SKM-1 (cell line): ENCODE results near the gene ASL.
"Not testable (repeated sequence)": the region's sequence is repeated elsewhere in the genome, so short reads cannot be mapped to it uniquely, and the experiment has no call there.

Experiments
- DNase-seq: peaks from one replicate; lab custom pipeline; 2025; ENCODE audit not compliant: unreplicated experiment; lab: John Stamatoyannopoulos, UW

ASL gene

DNA sequence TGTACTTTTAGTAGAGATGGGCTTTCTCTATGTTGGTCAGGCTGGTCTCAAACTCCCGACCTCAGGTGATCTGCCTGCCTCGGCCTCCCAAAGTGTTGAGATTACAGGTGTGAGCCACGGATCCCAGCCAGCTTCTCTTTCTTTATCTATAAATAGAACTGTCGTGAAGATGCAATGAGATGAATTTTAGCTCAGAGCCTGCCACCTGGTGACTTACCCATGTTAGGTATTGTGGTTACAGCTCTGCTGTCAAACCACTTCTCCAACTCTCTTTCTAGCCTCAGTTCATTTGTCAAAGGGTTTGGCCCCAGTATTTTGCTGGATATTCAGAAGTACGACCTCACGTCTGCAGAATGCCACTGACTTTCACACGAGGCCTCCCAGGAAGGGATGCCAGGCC is 3.4 kb upstream of the ASL start:
- DNase-seq = not testable (repeated sequence)

DNA sequence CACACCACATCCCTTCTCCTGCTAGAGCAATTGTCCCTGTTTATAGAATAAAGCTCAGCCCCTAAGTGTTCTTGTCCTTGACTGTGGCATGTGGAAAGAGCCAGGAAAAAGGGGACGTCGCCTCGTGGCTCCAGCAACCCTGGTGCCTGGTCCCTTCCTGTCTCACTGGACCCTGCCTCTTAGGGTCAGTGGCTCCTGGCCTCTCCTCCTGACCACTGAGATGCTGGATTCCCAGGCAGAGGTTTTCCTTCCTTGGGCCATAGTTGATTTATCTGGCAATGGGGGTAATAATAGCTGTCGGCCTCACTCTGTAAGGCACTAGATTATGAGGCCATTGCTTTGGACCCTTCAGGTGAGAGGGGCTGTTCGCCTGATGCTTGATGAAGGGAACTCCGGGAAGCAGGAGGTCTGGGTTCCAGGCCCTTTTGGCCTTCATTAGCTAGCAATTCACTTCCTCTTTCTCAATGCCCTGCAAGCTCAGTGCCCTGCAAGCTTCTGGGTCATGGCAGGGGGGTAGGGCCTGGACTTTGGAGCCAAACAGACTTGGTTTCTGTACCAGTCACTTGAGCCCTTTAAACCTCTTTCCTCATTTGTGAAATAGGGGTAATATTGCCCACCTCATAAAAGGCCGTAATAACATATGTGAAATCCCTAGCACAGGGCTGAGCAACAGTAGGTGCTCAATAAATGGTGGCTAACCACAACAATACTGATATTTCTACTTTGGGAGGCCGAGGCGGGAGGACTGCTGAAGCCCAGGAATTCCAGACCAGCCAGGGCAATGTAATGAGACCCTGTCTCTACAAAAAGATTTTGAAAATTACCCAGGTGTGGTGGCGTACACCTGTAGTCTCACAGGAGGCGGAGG is 1.1 kb downstream of the ASL start:
- DNase-seq = no peak

DNA sequence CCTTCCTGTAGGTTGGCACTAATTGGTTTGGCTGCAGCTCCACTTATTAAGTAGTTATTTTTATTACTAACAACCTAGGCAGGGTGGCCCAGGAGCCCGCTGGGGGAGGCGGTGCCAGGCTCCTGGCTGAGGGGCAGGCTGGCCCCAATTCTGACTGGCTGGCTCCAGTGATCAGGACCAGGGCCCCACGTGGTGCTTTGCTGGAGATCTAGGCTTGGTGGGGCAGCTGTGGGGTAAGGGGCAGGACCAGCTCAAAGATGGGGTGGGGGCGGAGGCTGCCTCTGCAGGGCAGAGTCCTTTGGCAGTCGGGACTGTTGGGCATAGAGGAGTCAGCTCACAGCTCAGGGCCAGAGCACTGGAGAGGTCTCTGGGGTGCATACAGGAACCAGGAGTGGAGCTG is 2.4 kb downstream of the ASL start:
- no peak for DNase-seq

DNA sequence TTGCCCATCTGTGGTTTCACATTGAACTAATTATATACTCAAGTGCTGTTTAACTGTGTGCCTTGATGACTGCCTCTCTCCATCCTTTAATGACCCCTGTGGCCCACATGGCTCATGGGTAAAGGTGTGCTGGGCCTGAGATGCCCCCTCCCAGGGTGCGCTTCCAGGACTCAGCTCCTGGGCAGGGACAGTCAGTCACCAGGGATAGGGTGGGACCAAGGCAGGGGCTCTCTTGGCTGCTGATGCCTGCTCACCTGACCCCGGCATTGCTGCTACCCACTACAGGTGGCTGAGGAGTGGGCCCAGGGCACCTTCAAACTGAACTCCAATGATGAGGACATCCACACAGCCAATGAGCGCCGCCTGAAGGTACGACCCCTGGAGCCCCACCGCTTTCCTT is 6.5 kb downstream of the ASL start:
- no peak for DNase-seq

DNA sequence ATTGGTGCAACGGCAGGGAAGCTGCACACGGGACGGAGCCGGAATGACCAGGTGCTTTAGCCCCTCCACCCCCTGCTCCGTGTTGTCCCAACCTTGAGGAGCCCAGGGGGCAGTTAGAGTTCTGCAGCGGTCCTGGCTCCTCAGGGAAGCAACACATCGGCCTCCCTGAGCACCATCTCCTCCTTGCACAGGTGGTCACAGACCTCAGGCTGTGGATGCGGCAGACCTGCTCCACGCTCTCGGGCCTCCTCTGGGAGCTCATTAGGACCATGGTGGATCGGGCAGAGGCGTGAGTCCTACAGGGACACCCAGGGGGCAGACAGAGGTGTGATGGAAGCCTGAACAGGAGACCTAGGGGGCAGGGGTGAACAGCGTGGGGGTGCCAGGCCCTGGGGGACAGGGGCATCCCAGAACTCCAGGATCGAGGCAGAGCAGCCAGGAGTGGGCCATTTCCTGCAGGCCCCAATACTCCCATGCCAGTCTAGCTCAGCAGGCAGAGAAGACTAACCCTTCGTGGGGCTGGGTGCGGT is 7.3 kb downstream of the ASL start:
- no peak for DNase-seq

DNA sequence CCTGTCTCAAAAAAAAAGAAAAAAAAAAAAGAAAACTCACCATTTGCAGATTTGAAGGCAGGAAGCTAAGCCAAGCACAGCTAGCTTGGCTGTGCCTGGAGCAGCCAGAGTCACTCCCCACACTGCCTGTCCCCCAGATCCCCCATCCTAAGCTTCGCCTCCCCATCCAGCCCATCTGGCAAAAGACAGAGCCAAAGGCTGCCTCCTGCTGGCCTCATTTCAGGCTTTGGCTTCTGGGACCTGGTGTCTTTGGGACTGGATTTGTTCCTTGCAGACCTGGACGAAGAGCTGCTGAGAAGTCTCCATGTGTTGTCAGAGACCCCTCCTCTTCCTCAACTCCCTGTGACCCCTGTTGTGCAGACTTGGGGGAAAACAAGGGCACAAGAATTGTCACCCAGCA is 8.1 kb downstream of the ASL start:
- no peak for DNase-seq

DNA sequence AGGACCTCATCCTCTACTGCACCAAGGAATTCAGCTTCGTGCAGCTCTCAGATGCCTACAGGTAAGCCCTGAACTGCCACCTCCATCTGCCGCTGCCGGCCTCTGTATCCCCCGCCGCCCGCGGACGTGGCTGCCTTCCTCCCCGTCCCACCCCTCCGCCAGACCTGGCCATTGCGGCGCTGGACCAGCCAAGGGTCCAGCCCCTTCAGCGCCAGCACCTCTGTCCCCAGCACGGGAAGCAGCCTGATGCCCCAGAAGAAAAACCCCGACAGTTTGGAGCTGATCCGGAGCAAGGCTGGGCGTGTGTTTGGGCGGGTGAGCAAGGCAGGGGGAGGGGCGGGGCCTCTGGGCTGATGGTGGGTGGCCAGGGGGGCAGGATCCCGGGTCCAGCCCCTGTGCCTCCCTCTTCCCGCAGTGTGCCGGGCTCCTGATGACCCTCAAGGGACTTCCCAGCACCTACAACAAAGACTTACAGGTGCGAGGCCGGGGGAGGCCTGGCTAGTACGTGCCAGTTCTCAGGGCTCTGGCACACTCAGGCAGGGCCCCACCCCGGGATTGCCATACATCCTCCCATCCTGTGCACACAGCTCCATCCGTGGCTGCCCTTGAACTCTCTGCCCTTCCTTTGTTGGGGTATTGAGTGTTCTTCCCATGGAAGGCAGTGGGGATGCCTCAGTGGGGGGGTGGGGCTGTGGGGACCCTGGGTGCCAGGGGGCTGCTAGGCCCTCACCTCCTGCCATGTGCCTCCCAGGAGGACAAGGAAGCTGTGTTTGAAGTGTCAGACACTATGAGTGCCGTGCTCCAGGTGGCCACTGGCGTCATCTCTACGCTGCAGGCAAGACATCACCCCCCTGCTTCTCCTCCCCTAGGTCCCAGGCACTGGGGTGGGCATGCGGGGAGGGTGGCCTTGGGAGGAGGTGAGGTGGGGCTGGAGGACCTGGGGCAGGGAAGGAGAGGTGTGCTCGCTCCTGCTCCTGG is 13.5 kb downstream of the ASL start:
- no peak for DNase-seq

DNA sequence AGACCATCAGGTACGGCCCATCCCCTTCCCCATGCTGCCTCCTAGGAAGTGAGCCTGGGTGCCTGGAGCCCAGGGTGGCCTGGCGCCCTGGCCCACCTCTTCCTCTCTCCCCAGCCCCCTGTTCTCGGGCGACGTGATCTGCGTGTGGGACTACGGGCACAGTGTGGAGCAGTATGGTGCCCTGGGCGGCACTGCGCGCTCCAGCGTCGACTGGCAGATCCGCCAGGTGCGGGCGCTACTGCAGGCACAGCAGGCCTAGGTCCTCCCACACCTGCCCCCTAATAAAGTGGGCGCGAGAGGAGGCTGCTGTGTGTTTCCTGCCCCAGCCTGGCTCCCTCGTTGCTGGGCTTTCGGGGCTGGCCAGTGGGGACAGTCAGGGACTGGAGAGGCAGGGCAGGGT is 17.0 kb downstream of the ASL start:
- DNase-seq = no peak

DNA sequence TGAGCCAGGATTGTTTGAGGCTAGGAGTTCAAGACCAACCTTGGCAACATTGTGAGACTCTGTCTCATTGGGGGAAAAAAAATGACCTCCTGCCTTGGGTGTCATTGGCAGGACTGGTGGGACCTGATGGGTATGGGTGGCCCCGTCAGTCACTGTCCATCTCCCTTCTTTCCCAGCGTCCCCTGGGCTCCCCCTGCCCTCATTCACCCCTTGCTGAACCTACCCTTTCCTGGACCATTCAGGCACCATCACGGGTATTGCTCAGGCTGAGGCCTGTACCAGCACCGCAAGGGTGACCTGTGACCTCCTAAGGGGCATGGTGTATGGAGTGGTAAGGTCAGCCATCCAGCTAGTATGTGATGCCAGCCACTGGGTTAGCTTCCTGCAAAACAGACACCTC is 19.4 kb downstream of the ASL start:
- DNase-seq = no peak

DNA sequence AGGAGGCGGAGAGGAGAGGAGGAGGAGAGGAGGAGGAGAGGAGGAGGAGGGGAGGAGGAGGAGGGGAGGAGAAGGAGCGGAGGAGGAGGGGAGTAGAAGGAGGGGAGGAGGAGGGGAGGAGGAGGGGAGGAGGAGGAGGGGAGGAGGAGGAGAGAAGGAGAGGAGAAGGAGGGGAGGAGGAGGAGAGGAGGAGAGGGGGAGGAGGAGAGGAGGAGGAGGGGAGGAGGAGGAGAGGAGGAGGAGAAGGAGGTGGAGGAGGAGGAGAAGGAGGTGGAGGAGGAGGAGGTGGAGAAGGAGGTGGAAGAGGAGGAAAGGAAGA is 23.6 kb downstream of the ASL start:
- no peak for DNase-seq

DNA sequence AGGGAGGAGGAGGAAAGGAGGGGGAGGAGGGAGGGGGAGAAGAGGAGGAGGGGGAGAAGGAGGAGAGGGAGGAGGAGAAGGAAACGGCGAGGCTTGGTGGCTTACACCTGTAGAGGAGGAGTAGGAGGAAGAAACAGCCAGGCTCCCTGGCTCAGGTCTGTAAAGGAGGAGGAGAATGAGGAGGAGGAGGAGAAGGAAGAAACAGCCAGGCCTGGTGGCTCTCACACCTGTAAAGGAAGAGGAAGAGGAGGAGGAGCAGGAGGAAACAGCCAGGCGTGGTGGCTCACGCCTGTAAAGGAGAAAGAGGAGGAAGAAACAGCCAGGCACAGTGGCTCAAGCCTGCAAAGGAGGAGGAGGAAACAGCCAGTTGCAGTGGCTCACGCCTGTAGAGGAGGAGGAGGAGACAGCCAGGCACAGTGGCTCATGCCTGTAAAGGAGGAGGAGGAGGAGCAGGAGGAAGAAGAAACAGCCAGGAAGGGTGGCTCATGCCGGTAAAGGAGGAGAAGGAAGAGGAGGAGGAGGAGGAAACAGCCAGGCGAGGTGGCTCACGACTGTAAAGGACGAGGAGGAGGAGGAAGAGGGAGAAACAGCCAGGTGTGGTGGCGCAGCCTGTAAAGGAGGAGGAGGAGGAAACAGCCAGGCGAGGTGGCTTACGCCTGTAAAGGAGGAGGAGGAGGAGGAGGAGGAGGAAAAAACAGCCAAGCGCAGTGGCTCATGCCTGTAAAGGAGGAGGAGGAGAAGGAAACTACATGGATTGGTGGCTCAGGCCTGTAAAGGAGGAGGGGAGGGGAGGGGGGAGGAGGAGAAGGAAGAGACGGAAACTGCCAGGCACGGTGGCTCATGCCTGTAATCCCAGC is 24.2 kb downstream of the ASL start:
- peak; percentile 57 for DNase-seq

DNA sequence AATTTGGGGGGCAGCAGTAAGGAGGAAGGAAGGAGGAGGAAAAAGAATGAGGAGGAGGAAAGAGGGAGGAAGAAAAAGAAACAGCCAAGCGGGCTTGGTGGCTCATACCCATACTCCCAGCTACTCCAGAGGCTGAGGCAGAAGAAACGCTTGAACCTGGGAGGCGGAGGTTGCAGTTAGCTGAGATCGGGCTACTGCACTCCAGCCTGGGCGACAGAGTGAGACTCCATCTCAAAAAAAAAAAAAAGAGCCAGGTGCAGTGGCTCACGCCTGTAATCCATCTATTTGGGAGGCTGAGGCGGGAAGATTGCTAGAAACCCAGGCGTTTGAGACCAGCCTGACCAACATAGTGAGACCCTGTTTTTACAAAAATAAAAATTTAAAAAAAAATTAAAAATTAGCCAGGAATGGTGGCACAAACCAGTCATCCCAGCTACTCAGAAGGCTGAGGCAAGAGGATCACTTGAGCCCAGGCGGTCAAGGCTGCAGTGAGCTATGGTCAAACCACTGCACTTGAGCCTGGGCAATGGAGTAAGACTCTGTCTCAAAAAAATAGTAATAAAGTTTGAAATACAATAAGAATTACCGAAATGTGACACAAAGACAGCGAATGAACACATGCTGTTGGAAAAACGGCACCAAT is 24.9 kb downstream of the ASL start:
- no peak for DNase-seq

DNA sequence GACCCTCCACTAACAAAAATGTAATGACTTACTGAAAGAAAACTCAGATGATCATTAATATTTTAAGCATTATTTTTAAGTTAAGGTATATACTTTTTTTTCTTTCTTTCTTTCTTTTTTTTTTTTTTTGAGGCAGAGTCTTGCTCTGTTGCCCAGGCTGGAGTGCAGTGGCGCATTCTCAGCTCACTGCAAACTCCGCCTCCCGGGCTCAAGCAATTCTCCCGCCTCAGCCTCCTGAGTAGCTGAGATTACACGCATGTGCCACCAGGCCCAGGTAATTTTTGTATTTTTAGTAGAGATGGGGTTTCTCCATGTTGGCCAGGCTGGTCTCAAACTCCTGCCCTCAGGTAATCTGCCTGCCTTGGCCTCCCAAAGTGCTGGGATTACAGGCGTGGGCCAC is 26.5 kb downstream of the ASL start:
- not testable (repeated sequence) for DNase-seq

DNA sequence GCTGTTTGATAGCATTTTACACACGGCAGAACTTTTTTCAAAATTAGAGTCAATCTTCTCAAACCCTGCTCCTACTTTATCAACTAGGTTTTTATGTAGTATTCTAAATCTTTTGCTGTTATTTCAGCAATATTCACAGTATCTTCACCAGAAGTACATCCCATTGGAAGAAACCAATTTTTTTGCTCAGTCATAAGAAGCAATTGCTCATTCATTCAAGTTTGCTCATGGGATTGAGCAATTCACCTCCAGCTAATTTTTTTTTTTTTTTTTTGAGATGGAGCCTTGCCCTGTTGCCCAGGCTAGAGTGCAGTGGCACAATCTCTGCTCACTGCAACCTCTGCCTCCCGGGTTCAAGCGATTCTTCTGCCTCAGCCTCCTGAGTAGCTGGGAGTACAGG is 28.4 kb downstream of the ASL start:
- not testable (repeated sequence) for DNase-seq

DNA sequence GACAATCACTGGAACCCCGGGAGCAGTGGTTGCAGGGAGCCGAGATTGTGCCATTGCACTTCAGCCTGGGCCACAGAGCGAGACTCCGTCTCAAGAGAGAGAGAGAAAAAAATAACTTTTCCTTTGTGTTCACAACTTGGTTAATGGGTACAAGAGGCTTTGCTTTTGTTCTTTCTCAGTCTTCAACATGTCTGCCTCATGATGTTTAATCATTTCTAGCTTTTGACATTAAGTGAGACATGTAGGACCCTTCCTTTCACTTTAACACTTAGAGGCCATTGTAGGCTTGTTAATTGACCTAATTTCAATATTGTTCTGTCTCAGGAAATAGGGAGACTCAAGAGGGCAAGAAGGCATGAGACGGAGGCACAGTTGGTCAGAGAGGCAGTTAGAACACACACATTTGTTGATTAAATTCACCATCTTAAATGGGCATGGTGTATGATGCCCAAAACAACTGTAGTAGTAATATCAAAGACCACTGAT is 29.7 kb downstream of the ASL start:
- no peak for DNase-seq

DNA sequence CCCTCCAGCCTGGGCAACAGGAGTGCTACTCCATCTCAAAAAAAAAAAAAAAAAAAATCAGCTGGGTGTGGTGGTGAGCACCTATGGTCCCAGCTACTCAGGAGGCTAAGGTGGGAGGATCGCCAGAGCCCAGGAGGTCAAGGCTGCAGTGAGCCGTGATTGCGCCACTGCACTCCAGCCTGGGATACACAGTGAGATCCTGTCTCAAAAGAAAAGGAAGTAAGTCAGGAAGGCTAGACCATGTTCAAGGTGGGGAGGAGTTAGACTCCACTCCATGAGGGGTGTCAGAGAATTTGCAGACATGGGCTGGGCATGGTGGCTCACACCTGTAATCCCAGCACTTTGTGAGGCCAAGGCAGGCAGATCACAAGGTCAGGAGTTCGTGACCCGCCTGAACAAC is 32.8 kb downstream of the ASL start:
- DNase-seq = not testable (repeated sequence)

DNA sequence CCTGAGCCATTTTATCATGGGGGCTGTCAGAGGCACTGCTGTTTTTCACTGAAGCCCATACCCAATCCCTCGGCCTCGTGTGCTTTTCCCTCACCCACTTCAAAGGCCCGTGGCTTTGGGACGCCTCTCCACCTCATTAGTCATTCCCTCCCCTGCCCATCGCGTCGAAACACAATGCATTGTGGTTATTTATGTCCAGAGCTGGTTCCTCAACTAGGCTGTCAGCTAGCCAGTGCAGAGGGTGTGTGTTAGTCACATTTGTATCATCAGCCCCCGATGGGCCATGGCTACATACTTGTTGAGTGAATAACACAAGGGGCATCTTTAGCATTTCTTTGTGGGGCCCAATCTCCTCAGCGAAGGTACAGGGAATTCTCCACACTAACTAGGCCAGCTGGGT is 35.2 kb downstream of the ASL start:
- no peak for DNase-seq

DNA sequence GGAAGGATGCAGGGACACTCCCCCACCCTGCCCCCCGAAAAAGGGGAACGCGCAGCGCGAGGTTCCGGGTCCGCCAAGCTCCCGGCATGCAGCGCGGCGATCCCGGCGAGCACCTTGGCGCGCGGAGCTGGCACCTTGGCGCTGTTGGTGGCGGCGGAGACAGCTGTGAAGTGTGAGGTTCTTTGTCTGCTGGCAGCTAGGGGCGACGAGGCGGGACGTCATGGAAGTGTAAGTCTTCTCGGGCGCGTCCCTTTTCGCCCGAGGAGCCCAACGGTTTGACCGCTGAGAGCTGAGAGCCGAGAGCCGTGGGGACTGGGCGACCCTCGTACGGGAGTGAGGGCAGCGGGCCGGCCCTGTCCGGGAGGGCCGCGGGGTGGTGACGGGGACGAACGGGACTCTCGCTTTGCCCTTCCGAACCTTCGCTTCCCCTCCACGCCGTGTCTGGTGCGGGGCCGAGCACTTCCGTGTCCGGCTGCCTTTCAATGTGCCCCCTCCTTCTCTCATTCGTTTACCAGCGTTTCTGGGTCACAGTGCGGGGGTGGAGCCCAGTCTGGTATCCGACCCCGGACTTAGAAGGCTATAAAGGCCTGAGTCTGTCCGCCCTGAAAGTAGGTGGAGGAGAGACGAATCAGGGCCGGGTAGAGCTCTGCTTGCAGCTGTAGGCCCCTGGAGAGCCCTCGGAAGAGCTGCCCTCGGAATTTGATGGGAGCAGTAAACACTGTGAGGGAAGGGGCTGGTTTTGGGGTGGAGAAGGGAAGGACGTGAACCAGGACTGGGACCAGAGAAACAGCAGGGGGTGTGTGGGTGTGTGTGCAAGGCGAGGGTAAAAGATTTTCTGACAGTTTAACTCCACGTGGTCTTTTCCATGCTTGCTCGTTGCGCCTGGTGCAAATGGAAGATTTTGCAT is 39.4 kb downstream of the ASL start, which contains the start of gene CRCP:
CRCP (plus strand) TSS at position 105 of the 907 bp plus-strand sequence; CDS start at position 221, 116 bp downstream.
- peak; percentile 47 for DNase-seq
